ENCODE results near the gene PALD1.

Gene PALD1

GRCh38 chr10:70571636-70572439 is 93.3 kb downstream of the PALD1 start:
- H3K4me3 ChIP-seq (ENCODE audit: control insufficient read depth, low read depth, low read length): no peak overlapping the region
- DNase-seq (ENCODE audit: low read depth): no peak
- TF ChIP-seq CTCF (IDR thresholded peaks at IDR 0.05; ENCODE audit: control insufficient read depth, insufficient read depth, low read depth, low read length, missing control alignments): no peak

DNA sequence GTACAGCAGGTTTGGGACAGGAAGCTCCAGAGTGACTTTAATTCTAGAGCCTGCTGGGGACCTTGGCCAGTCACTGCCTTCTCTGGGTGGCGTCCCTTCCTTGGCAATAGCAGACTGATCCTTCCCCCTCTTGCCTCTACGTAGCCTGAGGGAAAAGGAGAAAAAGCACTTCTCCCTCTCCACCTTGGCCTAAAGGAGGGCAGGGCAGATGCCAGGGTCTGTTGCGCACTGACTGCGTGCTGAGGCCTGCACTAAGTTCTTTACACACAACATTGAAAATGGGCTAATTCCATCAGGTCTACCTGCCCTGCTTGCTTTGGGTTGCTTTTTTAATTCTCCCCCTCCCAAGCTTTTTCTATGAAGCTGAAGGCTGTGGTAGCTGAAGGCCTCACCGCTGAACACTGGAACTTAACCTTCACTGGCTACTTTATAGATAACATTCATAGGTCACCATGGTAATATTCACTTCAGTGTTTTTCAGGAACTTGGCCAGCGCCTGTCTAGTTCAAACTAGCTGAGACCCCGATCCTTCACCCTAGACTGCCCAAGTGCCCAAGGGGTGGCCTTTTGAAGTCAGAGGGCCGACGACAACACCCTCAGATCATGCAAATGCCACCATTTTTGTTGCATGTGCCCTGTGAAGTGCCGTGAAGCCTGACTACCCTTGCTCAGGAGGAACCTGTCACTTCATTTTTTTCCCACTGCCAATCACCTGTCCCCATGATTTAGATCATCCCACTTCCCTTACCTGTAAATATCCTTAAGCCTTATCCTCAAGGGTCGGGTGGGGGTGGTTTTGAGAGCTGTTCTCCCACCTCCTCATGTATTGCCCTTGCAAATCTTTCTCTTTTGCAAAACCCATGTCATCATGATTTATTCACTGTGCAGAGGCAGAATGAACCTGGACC is 95.3 kb downstream of the PALD1 start:
- no peak overlapping the region for H3K4me3 ChIP-seq (ENCODE audit: control insufficient read depth, low read depth, low read length)
- DNase-seq (ENCODE audit: low read depth): no peak
- no peak for TF ChIP-seq CTCF (IDR thresholded peaks at IDR 0.05; ENCODE audit: control insufficient read depth, insufficient read depth, low read depth, low read length, missing control alignments)

- H3K4me3 ChIP-seq (ENCODE audit: control insufficient read depth, low read depth, low read length): no peak overlapping the region
- no peak for DNase-seq (ENCODE audit: low read depth)
- no peak for TF ChIP-seq CTCF (IDR thresholded peaks at IDR 0.05; ENCODE audit: control insufficient read depth, insufficient read depth, low read depth, low read length, missing control alignments)
Observed at GRCh38 chr10:70575486-70575873, 96.9 kb downstream of the PALD1 start.

DNA sequence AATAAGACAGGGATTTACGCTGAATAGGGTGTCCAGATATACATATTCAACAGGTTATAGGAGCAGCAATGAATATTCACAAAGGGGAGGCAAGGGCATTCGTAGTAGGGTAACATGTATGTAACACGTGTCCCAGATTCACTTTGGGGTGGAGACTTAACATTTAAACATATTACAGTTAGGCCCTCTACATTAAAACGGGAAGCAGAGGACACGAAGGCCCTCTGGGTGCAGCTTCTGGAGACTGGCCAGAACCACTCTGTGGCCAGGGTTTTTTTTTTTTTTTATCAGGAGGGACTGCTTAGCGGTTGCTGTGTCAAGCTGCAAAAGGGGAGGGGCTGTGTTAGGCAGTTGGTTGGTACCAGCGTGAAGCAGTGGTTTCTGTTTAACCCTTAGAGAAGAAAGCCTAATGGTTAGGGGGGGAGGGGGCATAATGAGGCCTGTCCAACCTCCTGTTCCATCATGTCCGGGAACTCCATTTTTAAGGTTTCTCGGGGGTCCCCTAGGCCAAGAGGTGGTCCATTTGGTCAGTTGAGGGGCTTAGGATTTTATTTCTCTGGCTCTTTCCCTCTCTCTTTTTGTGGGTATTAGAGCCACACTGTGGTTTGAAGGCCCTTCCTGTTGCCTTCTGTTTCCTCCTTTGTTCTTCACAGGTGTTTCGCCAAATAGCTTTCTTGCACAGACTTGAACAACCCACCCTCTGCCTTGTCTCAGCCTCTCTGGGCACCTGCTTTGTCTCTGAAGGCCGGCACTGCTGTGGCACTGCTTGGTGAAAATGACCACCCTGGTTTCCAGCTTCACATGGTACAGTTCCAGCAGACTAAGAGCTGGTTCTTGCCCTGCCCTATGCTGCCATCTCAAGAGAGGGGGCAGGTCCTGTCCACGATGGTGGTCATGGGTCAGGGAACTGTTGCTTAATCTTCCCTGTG is 97.6 kb downstream of the PALD1 start:
- no peak for TF ChIP-seq CTCF (IDR thresholded peaks at IDR 0.05; ENCODE audit: control insufficient read depth, insufficient read depth, low read depth, low read length, missing control alignments)
- H3K4me3 ChIP-seq (ENCODE audit: control insufficient read depth, low read depth, low read length): no peak overlapping the region
- no peak for DNase-seq (ENCODE audit: low read depth)

DNA sequence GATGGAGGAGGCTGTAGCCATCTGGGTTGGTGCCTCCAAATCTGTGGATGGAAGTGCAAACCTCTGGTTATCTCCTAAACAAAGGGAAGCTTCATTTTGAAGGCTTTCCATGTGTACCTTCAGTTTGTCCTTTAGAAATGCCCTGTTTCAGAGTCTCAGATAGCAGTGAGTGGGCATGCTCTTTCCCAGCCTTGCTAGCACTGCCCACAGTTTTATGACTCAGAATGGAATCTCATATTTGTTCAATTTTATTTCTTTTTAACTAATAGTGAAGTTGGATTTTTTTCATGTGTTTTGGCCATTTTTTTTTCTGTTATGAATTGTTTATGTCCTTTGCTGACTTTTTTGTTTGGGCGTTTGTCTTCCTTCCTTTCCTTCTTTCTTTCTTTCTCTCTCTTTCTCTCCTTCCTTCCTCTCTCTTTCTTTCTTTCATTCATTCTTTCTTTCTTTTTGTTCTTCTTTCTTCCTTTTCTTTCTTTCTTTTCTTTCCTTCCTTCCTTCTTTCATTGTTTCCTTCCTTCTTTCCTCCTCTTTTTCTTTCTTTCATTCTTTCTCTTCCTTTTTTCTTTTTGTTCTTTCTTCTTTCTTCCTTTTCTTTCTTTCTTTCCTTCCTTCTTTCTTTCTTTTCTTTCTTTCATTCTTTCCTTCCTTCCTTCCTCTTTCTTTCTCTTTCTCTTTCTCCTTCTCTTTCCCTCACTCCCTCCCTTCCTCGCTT is 98.4 kb downstream of the PALD1 start:
- H3K4me3 ChIP-seq (ENCODE audit: control insufficient read depth, low read depth, low read length): no peak overlapping the region
- DNase-seq (ENCODE audit: low read depth): no peak
- no peak for TF ChIP-seq CTCF (IDR thresholded peaks at IDR 0.05; ENCODE audit: control insufficient read depth, insufficient read depth, low read depth, low read length, missing control alignments)

Data from AG09309 (cell line).